H1 (cell line): Measurements from ENCODE around the gene TTR. TPM values are rescaled to one million over a fixed set of nuclear protein-coding genes. Genes with fewer than 3 reads are reported as not detected.

ENCODE experiments used
- CTCF ChIA-PET: fragments of 300-600 bp; sonication (Branson Sonifier 250); formaldehyde crosslinking; loops from one replicate; lab custom pipeline; 2021; ENCODE audit not compliant: partially characterized antibody; lab: Charles Lee
- POLR2A ChIA-PET: fragments of 300-600 bp; sonication (Branson Sonifier 250); formaldehyde crosslinking; loops from one replicate; lab custom pipeline; 2021; ENCODE audit warnings: inconsistent platforms; ENCODE audit not compliant: partially characterized antibody; lab: Charles Lee
- DNase-seq, 2 experiments: peaks; one replicate each; pipeline versions ENCODE4 v3.0.0 to v3.0.0-alpha.2; 2010 to 2022; ENCODE audit warnings: low spot score in 2 of 2, low read depth in 1 of 2, mixed read lengths in 1 of 2
- FAIRE-seq: peaks from 2 replicates; lab custom pipeline; 2011; peaks lifted over from hg19 to GRCh38; lab: Jason Lieb, UNC
- H2AFZ ChIP-seq: 2 replicates; pipeline ENCODE4 v1.8.1; 2012; ENCODE audit warnings: low read length, inconsistent platforms
- H2AK5ac ChIP-seq: 2 replicates; pipeline ENCODE4 v1.6.1; 2013; ENCODE audit warnings: low read depth, low read length
- H2BK120ac ChIP-seq: replicated peaks from 2 replicates; pipeline ENCODE3; 2013; ENCODE audit warnings: low read depth, low read length, inconsistent platforms
- H2BK12ac ChIP-seq: 2 replicates; pipeline ENCODE4 v1.6.1; 2013; ENCODE audit warnings: low read depth, low read length
- H2BK15ac ChIP-seq: 2 replicates; pipeline ENCODE4 v1.6.1; 2013; ENCODE audit warnings: low read length
- H2BK20ac ChIP-seq: 2 replicates; pipeline ENCODE4 v1.6.1; 2013; ENCODE audit warnings: low read length
- H2BK5ac ChIP-seq: 2 replicates; pipeline ENCODE4 v1.6.1; 2013; ENCODE audit warnings: low read depth, low read length
- H3K14ac ChIP-seq: 2 replicates; pipeline ENCODE4 v1.6.1; 2013; ENCODE audit warnings: inconsistent platforms; ENCODE audit not compliant: insufficient read length
- H3K18ac ChIP-seq: 2 replicates; pipeline ENCODE4 v1.6.1; 2013; ENCODE audit warnings: low read length; ENCODE audit errors: extremely low read depth
- H3K23ac ChIP-seq: 2 replicates; pipeline ENCODE4 v1.6.1; 2013; ENCODE audit warnings: inconsistent platforms; ENCODE audit not compliant: insufficient read length
- H3K23me2 ChIP-seq: 2 replicates; pipeline ENCODE4 v1.6.1; 2013; ENCODE audit warnings: low read depth, low read length
- H3K27ac ChIP-seq: 2 replicates; pipeline ENCODE4 v1.6.1; 2011; ENCODE audit warnings: low read depth, low read length, inconsistent platforms
- H3K27me3 ChIP-seq, 4 experiments: replicated peaks in 1 of 4; 1 replicate in 1 of 4; 2 replicates in 3 of 4; pipeline versions ENCODE4 v1.6.1 to v1.8.1; 2011 to 2013; ENCODE audit warnings: low read length in 3 of 4, mild to moderate bottlenecking in 3 of 4, inconsistent platforms in 2 of 4, mixed read lengths in 2 of 4, moderate library complexity in 1 of 4; ENCODE audit not compliant: control insufficient read depth in 3 of 4, insufficient read depth in 3 of 4; ENCODE audit errors: extremely low read depth in 1 of 4
- H3K36me3 ChIP-seq, 4 experiments: 2 replicates each; pipeline versions ENCODE4 v1.6.1 to v1.8.1; 2011 to 2013; ENCODE audit warnings: mild to moderate bottlenecking in 4 of 4, low read length in 3 of 4, moderate library complexity in 2 of 4, control low read depth in 1 of 4, inconsistent platforms in 1 of 4; ENCODE audit not compliant: insufficient read depth in 4 of 4, control insufficient read depth in 2 of 4
- H3K4ac ChIP-seq: replicated peaks from 2 replicates; pipeline ENCODE3; 2013; ENCODE audit warnings: low read length, low read depth, mixed read lengths, inconsistent platforms; ENCODE audit not compliant: insufficient read length
- H3K4me1 ChIP-seq, 4 experiments: replicated peaks in 1 of 4; 1 replicate in 1 of 4; 2 replicates in 3 of 4; pipeline versions ENCODE4 v1.6.1 to v1.8.1; 2011 to 2013; ENCODE audit warnings: low read length in 3 of 4, inconsistent platforms in 2 of 4, mixed read lengths in 1 of 4; ENCODE audit not compliant: insufficient read depth in 4 of 4, control insufficient read depth in 3 of 4
- H3K4me2 ChIP-seq, 2 experiments: 2 replicates each; pipeline versions ENCODE4 v1.6.1 to v1.8.1; 2011 to 2013; ENCODE audit warnings: low read depth in 2 of 2, low read length in 2 of 2, control low read depth in 1 of 2, inconsistent platforms in 1 of 2, mild to moderate bottlenecking in 1 of 2; ENCODE audit not compliant: insufficient read depth in 1 of 2
- H3K4me3 ChIP-seq, 4 experiments: fragments of 200-600, 300-600 bp in 1 of 4; sonication (generic), shearing (Covaris generic), sonication (Bioruptor Twin) in 1 of 4; 2 replicates each; pipeline versions ENCODE4 v1.5.1 to v1.8.1; 2011 to 2016; ENCODE audit warnings: low read length in 4 of 4, low read depth in 3 of 4, control low read depth in 2 of 4, inconsistent platforms in 2 of 4, mild to moderate bottlenecking in 2 of 4, mixed read lengths in 1 of 4, moderate library complexity in 1 of 4; ENCODE audit not compliant: insufficient read depth in 2 of 4; ENCODE audit errors: extremely low read depth in 1 of 4
- H3K56ac ChIP-seq: replicated peaks from 2 replicates; pipeline ENCODE3; 2013; ENCODE audit warnings: low read depth, mild to moderate bottlenecking, mixed read lengths, low read length, inconsistent platforms; ENCODE audit not compliant: insufficient read length
- H3K79me1 ChIP-seq: 2 replicates; pipeline ENCODE4 v1.6.1; 2013; ENCODE audit warnings: low read depth, low read length, control low read depth
- H3K79me2 ChIP-seq, 2 experiments: 2 replicates each; pipeline versions ENCODE4 v1.6.1 to v1.8.1; 2012 to 2013; ENCODE audit warnings: low read length in 2 of 2, mild to moderate bottlenecking in 2 of 2, inconsistent platforms in 1 of 2; ENCODE audit not compliant: insufficient read depth in 2 of 2, control insufficient read depth in 1 of 2
- H3K9ac ChIP-seq, 4 experiments: replicated peaks in 1 of 4; 1 replicate in 1 of 4; 2 replicates in 3 of 4; pipeline versions ENCODE4 v1.6.1 to v1.8.1; 2011 to 2013; ENCODE audit warnings: low read depth in 3 of 4, low read length in 3 of 4, control low read depth in 2 of 4, mild to moderate bottlenecking in 2 of 4, moderate library complexity in 2 of 4, inconsistent platforms in 1 of 4; ENCODE audit errors: extremely low read depth in 1 of 4
- H3K9me3 ChIP-seq, 2 experiments: 2 replicates each; pipeline versions ENCODE4 v1.6.1 to v1.8.1; 2012 to 2013; ENCODE audit warnings: mild to moderate bottlenecking in 2 of 2, moderate library complexity in 2 of 2, control low read depth in 1 of 2, inconsistent platforms in 1 of 2, low read depth in 1 of 2, low read length in 1 of 2, mixed read lengths in 1 of 2; ENCODE audit not compliant: insufficient read depth in 2 of 2
- H4K20me1 ChIP-seq, 2 experiments: replicated peaks in 1 of 2; 2 replicates each; pipeline versions ENCODE3 to v1.8.1; 2011 to 2013; ENCODE audit warnings: inconsistent platforms in 2 of 2, low read length in 2 of 2, mild to moderate bottlenecking in 1 of 2; ENCODE audit not compliant: insufficient read depth in 2 of 2, control insufficient read depth in 1 of 2
- H4K5ac ChIP-seq: 2 replicates; pipeline ENCODE4 v1.6.1; 2013; ENCODE audit warnings: low read length, low read depth, mixed read lengths, inconsistent platforms; ENCODE audit not compliant: insufficient read length
- H4K8ac ChIP-seq: 2 replicates; pipeline ENCODE4 v1.8.0; 2013; ENCODE audit warnings: mild to moderate bottlenecking, moderate library complexity, low read length, inconsistent platforms; ENCODE audit not compliant: insufficient read depth; ENCODE audit errors: extremely low read depth
- H4K91ac ChIP-seq: replicated peaks from 2 replicates; pipeline ENCODE3; 2013; ENCODE audit warnings: low read length, mixed read lengths, inconsistent platforms; ENCODE audit not compliant: insufficient read length
- CHD2 ChIP-seq: IDR thresholded peaks from 2 replicates; pipeline ENCODE4 v1.6.1; 2012; ENCODE audit warnings: low read length, improper control_type of control experiment
- CREB1 ChIP-seq: IDR thresholded peaks from 2 replicates; pipeline ENCODE4 v1.6.1; 2012; ENCODE audit warnings: inconsistent platforms
- FOSL1 ChIP-seq: IDR thresholded peaks from 2 replicates; pipeline ENCODE4 v1.6.1; 2011; ENCODE audit warnings: mild to moderate bottlenecking, low read depth, low read length, moderate library complexity; ENCODE audit not compliant: insufficient read depth
- GTF2F1 ChIP-seq: IDR thresholded peaks from 2 replicates; pipeline ENCODE4 v1.6.1; 2012; ENCODE audit warnings: low read depth, low read length, improper control_type of control experiment, borderline replicate concordance
- HDAC2 ChIP-seq, 2 experiments: fragments of 300-600 bp in 1 of 2; sonication (generic) in 1 of 2; IDR thresholded peaks; 2 replicates each; pipeline ENCODE4 v1.6.1; 2011 to 2012; ENCODE audit warnings: low read depth in 2 of 2, low read length in 2 of 2, mild to moderate bottlenecking in 2 of 2, moderate library complexity in 2 of 2, borderline replicate concordance in 1 of 2, inconsistent platforms in 1 of 2
- HDAC6 ChIP-seq: IDR thresholded peaks from one replicate; pipeline ENCODE4 v1.7.1; 2012; ENCODE audit warnings: low read depth, mild to moderate bottlenecking, inconsistent platforms, low read length, moderate library complexity
- JUN ChIP-seq: IDR thresholded peaks from 2 replicates; pipeline ENCODE4 v1.6.1; 2011; ENCODE audit warnings: low read depth, mild to moderate bottlenecking, improper control_type of control experiment, low read length
- MAFK ChIP-seq: IDR thresholded peaks from 2 replicates; pipeline ENCODE4 v1.6.1; 2012; ENCODE audit warnings: low read depth, mild to moderate bottlenecking, improper control_type of control experiment, low read length
- NANOG ChIP-seq: IDR thresholded peaks from 2 replicates; pipeline ENCODE4 v1.6.1; 2011; ENCODE audit warnings: low read length, low read depth, mild to moderate bottlenecking, inconsistent platforms; ENCODE audit not compliant: insufficient read depth, poor library complexity, severe bottlenecking
- POLR2A ChIP-seq, 2 experiments: IDR thresholded peaks; 1 replicate in 1 of 2; 2 replicates in 1 of 2; pipeline ENCODE4 v1.6.1; 2011; ENCODE audit warnings: low read depth in 2 of 2, low read length in 2 of 2, mild to moderate bottlenecking in 2 of 2; ENCODE audit errors: control extremely low read depth in 1 of 2
- RBBP5 ChIP-seq: IDR thresholded peaks from 2 replicates; pipeline ENCODE4 v1.7.1; 2012; ENCODE audit warnings: low read depth, mild to moderate bottlenecking, inconsistent platforms, low read length, moderate library complexity, borderline replicate concordance
- SIRT6 ChIP-seq: IDR thresholded peaks from one replicate; pipeline ENCODE4 v1.7.1; 2012; ENCODE audit warnings: low read length, inconsistent platforms
- SIX5 ChIP-seq: IDR thresholded peaks from 2 replicates; pipeline ENCODE4 v1.6.1; 2011; ENCODE audit warnings: mild to moderate bottlenecking, low read depth, low read length
- SP1 ChIP-seq: IDR thresholded peaks from 2 replicates; pipeline ENCODE4 v1.6.1; 2011; ENCODE audit warnings: low read depth, low read length
- SP4 ChIP-seq: IDR thresholded peaks from 2 replicates; pipeline ENCODE4 v1.6.1; 2012; ENCODE audit warnings: low read length, inconsistent platforms
- TAF7 ChIP-seq: optimal IDR thresholded peaks from 2 replicates; pipeline ENCODE3; 2011; ENCODE audit warnings: low read depth, mild to moderate bottlenecking, inconsistent platforms, low read length, moderate library complexity, borderline replicate concordance
- TBP ChIP-seq: IDR thresholded peaks from 2 replicates; pipeline ENCODE4 v1.6.1; 2011; ENCODE audit warnings: low read depth, low read length, improper control_type of control experiment
- YY1 ChIP-seq: IDR thresholded peaks from 2 replicates; pipeline ENCODE4 v1.6.1; 2011; ENCODE audit warnings: low read depth, mild to moderate bottlenecking, low read length
- polyA plus RNA-seq, 7 experiments: library from polyadenylated mRNA; depleted of rRNA in 3 of 7; stranded (reverse) in 5 of 7; unstranded in 2 of 7; fragments of >200 nt in 5 of 7; fragments of 200-250 nt in 2 of 7; gene quantifications; 1 replicate in 5 of 7; 2 replicates in 1 of 7; 4 replicates in 1 of 7; pipeline versions ENCODE4 v1.2.1 to v1.2.3, GENCODE V29; 2011 to 2013; ENCODE audit warnings: missing spikeins in 2 of 7, mixed read lengths in 2 of 7
- total RNA-seq: library from RNA; stranded (reverse); fragmentation: NEBNext Ultra II Directional; extraction: Animal tissue kit (Norgen Biotek cat#: 25700); gene quantifications from 2 replicates; pipeline ENCODE4 v1.2.1, GENCODE V29; 2021

Gene TTR
- total and polyA plus RNA-seq, 2 of the 8 experiments (the other 6 are each of a cell fraction or from before 2014, with no cell fraction given): not detected

- Histone ChIP-seq H4K20me1 (no peaks in the 10 kb centered on the region), H2BK5ac (no peak overlapping the region), H2BK12ac (no peak overlapping the region), H2BK20ac (no peak overlapping the region), H3K18ac (no peak overlapping the region), H2BK120ac (no peak overlapping the region), H3K23ac (no peak overlapping the region), H2AK5ac (no peak overlapping the region), H3K79me1 (no peaks in the 10 kb centered on the region), H3K4me3 (no peak overlapping the region), H3K9me3 (no peaks in the 10 kb centered on the region), H3K4me2 (no peak overlapping the region), H2AFZ (no peak overlapping the region), H4K5ac (no peak overlapping the region), H2BK15ac (no peak overlapping the region), H3K4me1 (no peaks in the 10 kb centered on the region), H3K36me3 (peaks cover 0 to 11% (median 3%) of the 10 kb centered on the region in 4 experiments; a peak in 4 of 8 replicates), H3K23me2 (no peaks in the 10 kb centered on the region; the same call in 1 of the 2 replicates), H4K91ac (no peak overlapping the region), H3K9ac (no peak overlapping the region), H3K14ac (no peak overlapping the region), H3K4ac (no peak overlapping the region), H3K56ac (no peak overlapping the region), H3K79me2 (no peaks in the 10 kb centered on the region), H3K27ac (no peak overlapping the region), H4K8ac (no peak overlapping the region), H3K27me3 (no peaks in the 10 kb centered on the region)
- ChIA-PET CTCF (interaction anchor here (1.2 to 2.8 kb wide), 2 partner anchors 14 to 26 kb away, joined by 4 to 11 read pairs; no protein-coding TSS in a partner anchor), POLR2A (no interaction called here)
- no peak for FAIRE-seq
- DNase-seq: no peak
- TF ChIP-seq CHD2 (no peak), HDAC6 (no peak), RBBP5 (no peak), NANOG (no peak), YY1 (no peak), FOSL1 (no peak), SP4 (no peak), HDAC2 (IDR thresholded peaks at IDR 0.05; ENCODE audit: borderline replicate concordance in 1 of 2, low read depth in 2 of 2, low read length in 2 of 2) (no peak), MAFK (no peak), CREB1 (no peak), POLR2A (IDR thresholded peaks at IDR 0.05; ENCODE audit: control extremely low read depth in 1 of 2, low read depth in 2 of 2, low read length in 2 of 2) (no peak), SP1 (no peak), SIX5 (no peak), JUN (no peak), GTF2F1 (no peak), TAF7 (no peak), SIRT6 (no peak), TBP (no peak)
These were observed 44.7 kb downstream of the TTR start for GRCh38 chr18:31636387-31636786.
